Pons (tissue), 1 donor: ENCODE data around the gene NOTUM.

Experiments used
- DNase-seq: peaks from one replicate; pipeline ENCODE4 v3.0.0-alpha.2; 2016; ENCODE audit warnings: low spot score

Gene NOTUM

GRCh38 chr17:81935709-81936084 is 25.3 kb downstream of the NOTUM start:
- DNase-seq: no peak

DNA sequence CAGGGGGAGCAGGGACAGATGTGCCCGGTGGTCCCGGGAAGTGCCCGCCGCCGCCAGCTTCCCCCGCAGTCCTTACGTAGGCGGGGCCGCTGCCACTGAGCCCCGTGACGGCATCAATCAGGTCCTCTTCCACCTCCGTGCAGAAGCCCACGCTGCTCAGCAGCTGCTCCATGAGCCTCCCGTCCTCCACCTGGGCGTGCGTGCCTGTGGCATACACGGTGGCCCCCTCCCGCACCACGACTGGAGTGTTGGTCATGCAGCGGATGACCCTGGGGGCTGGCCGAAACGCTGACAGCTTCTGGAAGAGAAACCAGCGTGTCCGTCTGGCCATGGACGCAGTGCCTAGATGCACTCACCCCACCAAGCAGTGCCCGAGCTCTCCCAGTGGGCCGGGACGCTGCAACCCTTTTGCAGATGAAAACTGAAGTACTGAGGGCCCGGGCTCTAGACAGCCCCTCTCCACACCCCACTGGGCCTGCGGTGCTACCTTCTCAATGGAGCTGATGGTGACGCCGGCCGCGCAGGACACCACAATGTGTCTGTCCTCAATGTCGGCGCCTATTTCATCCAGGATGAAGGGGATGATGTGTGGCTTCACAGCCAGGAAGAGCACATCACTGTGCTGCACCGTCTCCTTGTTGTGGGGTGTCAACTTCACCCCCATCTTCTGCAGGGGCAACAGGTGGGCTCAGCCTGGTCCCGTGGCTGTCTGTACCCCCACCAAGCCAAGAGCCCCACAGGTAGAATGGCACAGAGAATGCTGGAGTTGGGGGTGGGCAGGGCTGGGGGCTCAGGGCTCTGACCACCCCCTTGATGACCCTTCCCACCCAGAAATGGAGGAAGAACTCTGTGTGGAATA is 25.9 kb downstream of the NOTUM start:
- no peak for DNase-seq

- DNase-seq: no peak
These were observed 26.8 kb downstream of the NOTUM start for GRCh38 chr17:81934098-81934757.

DNA sequence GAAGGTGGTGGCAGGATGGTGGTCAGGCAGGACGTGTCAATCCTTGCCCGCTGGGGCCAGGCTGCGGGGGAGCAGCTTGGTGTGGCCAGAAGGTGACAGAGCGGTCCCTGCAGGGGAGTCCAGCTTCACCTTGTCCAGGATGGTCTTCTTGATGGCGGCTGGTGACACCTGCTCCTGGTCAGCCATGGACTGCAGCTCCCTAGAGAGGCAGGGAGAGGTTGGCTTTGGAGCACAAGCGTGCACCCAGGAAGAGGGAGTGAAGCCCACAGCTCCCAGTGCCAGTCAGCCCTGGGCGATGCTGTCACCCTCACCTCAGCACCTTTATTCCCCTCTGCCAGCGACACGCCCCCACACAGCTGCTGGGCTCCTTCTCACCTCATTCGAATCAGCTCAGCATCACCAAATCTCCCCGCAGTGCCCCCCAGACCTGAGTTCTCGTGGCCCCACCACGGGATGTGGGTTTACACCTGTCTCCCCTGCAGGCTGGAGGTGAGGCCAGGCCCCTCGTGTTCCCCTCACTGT is 27.7 kb downstream of the NOTUM start:
- no peak for DNase-seq

DNA sequence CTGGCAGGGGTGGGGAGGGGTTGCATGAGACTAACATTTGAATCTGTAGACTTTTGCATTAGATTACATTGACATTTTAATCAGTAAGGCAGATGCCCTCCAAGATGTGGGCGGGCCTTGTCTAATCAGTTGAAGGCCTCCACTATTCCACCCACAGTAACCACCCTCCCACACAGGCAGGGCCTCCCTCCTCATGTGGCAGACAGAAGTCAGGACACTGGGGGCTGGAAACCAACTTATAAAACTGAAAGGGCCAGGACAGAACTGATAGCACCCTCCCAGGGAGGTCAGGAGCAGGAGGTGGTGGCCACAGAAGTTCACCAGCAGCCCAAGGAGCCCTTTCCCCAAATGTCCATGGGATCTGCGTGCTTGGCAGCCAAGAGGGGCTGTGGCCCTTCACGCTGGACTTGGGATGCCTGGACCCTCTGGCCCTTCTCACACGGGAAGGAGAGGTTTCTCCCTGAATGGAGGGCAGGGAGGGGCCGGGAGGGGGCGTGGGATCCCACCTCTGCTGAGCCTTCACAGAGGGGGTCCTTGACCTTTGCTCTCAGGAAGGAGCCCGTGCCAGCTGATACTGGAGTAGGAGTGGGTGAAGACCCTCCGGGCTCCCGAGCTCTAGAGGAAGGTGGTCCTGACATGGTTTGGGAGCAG is 28.5 kb downstream of the NOTUM start:
- DNase-seq: no peak

- no peak for DNase-seq
These were observed 29.2 kb downstream of the NOTUM start for GRCh38 chr17:81931557-81932332.

GRCh38 chr17:81931189-81931556 is 29.8 kb downstream of the NOTUM start:
- no peak for DNase-seq

- DNase-seq: no peak
These were observed 30.6 kb downstream of the NOTUM start for GRCh38 chr17:81930142-81931125.

GRCh38 chr17:81929253-81930141 is 31.5 kb downstream of the NOTUM start:
- no peak for DNase-seq

DNA sequence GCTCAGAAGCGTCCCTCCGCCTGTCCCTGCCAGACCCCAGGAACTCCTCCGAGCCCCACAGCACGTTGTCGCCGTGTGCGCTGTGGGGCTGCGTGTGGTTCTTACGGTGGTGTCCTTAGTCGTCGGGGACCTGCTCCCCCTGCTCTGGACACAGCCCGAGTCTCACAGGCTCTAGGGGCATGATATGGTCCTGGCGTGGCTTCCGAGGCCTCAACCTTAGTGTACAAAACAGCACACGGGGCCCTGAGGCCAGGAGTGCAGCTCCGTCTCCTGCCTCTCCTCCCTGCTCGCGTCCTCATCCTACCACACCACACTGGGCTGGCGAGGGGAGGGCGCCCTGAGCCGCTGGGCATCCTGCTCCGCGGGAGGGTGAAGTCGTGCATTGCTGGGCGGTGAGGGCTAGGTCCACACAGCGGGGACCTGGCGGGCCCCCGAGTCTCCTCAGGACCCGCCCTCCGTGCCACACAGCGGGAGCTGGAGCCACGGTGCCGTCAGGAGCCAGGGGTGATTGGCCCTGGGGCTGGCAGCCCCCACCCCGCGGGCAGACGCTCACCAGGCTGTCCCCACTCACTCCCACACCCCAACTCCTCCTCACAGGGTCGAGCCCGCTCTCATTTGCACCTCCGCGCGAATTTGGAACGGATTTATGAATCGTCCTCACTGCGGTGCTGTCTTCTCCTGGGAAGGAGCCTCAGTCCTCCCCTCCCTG is 32.3 kb downstream of the NOTUM start:
- no peak for DNase-seq

- DNase-seq: peak; percentile 93
These were observed 33.1 kb downstream of the NOTUM start, which contains the start of gene MAFG for GRCh38 chr17:81927653-81928543. Gene MAFG (minus strand): TSS chr17:81927735. CDS start chr17:81923185, 4,550 bp downstream.

DNA sequence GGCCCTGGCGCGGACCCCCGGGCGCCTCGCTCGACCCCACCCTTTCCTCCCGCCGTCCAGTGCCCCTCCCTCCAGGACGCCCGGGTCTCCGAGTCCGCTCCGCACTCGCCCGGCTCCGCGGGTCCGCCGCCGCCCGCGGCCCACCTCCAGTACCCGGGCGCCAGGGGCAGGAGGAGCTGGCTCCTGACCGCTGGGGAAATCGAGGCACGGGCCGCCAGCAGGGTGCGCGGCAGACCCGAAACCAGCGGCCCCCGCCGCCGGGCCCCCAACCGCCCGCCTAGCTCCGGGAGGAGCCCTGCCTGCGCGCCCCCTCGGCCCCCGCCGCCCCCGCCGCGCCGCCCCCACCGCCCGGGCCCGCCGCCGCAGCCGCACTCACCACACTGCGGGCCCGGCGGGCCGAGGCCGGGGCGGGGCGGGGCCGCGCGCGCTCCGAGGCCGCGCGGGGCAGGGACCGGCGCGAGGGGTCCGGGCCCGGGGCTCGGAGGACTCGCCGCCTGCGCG is 33.8 kb downstream of the NOTUM start:
- DNase-seq: no peak

- no peak for DNase-seq
These were observed 34.4 kb downstream of the NOTUM start for GRCh38 chr17:81926451-81927151.

DNA sequence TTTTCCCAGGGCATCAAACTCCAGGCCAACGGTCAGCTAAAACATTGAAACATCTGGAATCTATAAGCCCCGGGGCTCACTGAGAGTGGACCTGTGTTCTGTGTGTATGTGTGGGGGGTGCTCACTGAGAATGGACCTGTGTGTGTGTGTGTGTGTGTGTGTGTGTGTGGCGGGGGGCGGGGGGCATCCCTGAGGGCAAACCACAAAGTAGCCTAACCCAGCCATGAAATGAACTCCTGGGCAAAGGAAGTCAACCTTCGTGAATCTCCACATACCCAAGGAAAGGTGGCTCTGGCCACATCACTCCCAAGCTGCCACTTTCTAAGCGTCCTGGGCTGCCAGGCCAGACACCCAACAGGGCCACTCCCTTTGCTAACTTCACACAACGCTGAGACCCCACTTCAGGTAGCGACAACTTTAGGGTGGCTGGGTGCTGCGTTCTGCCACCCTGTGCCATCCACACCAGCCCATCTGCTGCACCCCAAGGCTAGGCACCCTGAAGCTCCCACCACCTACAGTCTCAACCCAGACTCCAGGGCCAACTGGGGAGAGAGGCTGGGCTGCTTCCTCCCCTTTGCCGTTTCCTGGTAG is 35.0 kb downstream of the NOTUM start:
- DNase-seq: no peak

GRCh38 chr17:81924557-81925532 is 36.1 kb downstream of the NOTUM start:
- no peak for DNase-seq
